Measurements from ENCODE around the gene ZNF502.
"Not testable (repeated sequence)": the region's sequence is repeated elsewhere in the genome, so short reads cannot be mapped to it uniquely, and the experiment has no call there.

ZNF502 gene

DNA sequence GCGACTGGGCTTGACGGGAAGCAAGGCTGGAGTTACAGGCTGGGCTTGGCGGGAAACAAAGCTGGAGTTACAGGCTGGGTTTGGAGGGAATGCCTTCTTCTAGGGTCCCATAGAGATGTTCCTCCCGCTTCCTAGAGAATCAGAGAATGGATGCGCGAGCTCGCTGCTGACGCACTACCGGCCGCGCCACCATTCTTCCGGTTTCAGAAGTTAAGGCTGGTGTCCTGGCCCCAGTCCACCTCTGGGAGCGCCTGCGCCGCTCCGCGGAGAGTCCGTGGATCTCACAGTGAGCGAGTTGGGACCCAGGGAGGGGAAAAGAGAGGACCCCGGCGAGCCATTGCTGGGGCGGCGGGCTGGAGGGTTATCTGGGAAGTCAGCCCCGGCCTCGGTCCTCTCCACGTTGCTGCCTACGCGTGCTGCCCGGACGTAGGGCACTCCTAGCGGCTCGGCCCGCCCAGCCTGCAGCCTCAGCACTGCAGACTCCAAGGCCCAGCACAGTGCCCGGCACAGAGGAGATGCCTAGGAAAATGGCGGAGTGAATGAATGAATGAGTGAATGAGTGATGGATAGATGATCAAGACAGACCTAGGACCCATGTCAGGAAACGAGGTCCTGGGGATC lies at the start of gene ZNF502:
Gene ZNF502, plus strand, starts transcription at position 206 of the 621 bp plus-strand sequence. CDS start 7,602 bp downstream, outside the sequence.
- DNase-seq (ENCODE audit: low read depth) = peak; percentile 66

DNA sequence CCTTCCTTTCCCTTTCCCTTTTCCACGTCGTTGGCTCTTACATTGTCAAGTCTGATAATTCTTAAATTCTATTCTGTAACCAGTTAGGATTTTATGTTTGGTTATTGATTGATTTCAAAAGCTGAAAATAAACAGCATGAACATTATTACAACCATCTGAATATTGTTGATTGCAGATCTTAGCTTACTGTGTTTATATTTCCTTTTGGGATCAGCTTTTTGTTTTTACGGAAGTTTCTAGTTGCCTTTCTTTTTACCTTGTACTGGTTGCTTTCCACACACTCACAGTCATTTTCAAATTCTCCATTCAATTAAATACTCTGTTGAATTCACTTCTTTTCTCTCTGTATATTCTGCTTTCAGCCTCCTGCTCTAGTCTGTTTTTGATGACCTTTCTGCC lies 47.3 kb upstream of the ZNF502 start:
- no peak for DNase-seq (ENCODE audit: low read depth)

DNA sequence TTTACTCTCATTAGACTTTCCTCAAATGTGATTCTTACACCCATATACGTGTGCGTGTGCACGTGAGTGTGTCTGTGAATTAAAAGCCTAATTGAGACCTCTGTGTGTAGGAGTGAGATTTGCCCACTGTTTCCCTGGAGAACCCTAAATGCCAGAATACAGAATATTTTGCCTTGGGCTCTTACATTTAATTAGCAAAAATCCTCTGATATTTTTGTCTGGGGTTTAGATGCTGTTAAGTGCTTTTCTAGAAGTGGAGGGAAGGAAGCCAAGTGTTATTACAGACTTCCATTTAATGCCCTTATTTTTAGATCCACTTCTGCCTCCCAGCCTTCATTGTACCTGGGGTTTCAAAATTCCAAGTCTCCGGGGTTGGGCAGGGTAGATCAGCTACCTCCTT lies 46.1 kb upstream of the ZNF502 start:
- no peak for DNase-seq (ENCODE audit: low read depth)

DNA sequence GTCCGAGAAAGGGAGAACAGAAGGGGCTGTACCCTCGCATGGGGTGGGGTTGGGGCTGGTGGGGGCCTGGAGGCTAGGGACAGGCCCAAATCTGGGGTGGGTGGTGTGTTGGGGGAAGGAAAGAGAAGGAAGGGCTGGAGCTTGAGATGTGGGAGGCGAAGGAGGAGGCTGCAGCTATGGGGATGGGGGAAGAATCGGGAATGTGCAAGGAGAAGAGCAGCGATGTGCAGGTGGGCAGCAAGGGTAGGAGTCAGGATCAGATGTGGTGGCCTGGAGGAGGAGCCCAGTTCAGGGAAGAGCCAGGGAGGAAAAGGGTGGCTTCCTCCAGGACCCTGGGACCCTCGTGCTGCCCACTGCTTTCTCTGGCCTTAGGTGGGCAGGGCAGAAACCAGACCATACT lies 42.7 kb upstream of the ZNF502 start:
- no peak for DNase-seq (ENCODE audit: low read depth)

GRCh38 chr3:44673466-44673865 lies 39.0 kb upstream of the ZNF502 start:
- DNase-seq (ENCODE audit: low read depth) = not testable (repeated sequence)

DNA sequence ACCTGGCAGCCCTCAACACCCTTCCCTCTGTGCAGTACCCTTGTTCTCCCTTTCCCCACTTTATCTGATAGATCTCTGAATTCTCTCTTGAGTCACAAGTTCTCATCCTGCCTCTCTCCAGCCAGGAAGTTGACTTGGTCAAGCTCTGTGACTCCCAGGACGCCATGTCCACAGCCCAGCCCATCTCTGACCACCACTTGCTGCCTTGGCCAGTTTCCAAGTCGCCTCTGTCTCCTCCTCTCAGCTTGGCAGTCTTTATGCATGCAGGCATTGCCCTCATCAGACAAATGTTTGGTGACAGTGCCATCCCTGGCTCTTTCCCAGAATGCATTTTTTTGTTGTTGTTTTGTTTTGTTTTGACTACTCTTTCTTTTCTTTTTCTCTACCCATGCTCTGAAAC lies 38.2 kb upstream of the ZNF502 start:
- DNase-seq (ENCODE audit: low read depth) = no peak

- DNase-seq (ENCODE audit: low read depth) = no peak
These were observed 33.9 kb upstream of the ZNF502 start for GRCh38 chr3:44678480-44679116.

- DNase-seq (ENCODE audit: low read depth) = no peak
These were observed 31.5 kb upstream of the ZNF502 start for GRCh38 chr3:44680921-44681455.

- peak; percentile 24 for DNase-seq (ENCODE audit: low read depth)
These were observed 30.1 kb upstream of the ZNF502 start for GRCh38 chr3:44682182-44682896.

GRCh38 chr3:44685128-44685800 lies 27.2 kb upstream of the ZNF502 start:
- peak; percentile 42 for DNase-seq (ENCODE audit: low read depth)

DNA sequence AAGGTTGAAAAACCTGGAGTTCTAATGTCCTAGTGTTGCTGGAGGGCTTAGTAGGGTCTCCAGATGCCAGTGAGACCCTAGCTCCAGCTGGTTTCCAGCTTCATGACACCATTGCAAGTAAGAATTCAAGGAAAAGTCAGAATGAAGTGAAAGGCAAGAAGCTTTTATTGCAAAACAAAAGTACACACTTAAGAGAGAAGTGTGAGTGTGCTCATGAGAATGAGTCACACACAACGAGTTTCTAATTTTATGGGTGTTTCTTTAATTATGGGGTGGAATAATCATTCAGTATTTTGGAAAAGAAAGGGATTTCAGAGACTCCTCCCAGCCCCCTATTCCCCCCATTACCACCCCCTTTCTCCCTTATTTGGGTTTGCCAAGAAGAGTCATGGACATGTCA lies 24.6 kb upstream of the ZNF502 start:
- DNase-seq (ENCODE audit: low read depth) = no peak

DNA sequence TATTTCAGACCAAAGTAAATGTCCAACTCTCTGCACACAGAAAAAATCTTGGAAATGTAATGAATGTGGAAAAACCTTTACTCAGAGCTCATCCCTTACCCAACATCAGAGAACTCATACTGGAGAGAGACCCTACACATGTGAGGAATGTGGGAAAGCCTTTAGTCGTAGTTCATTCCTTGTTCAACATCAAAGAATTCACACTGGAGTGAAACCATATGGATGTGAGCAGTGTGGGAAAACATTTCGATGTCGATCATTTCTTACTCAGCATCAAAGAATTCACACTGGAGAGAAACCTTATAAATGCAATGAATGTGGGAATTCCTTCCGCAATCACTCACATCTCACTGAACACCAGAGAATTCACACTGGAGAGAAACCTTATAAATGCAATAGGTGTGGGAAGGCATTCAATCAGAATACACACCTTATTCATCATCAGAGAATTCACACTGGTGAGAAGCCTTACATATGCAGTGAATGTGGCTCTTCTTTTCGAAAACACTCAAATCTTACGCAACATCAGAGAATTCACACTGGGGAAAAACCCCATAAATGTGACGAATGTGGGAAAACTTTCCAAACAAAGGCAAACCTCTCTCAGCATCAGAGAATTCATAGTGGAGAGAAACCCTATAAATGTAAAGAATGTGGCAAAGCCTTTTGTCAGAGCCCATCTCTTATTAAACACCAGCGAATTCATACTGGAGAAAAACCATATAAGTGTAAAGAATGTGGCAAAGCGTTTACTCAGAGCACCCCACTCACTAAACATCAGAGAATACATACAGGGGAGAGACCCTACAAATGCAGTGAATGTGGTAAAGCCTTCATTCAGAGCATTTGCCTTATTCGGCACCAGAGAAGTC lies 9.0 kb downstream of the ZNF502 start:
- no peak for DNase-seq (ENCODE audit: low read depth)

GRCh38 chr3:44722103-44722401 lies 9.6 kb downstream of the ZNF502 start:
- no peak for DNase-seq (ENCODE audit: low read depth)

- DNase-seq (ENCODE audit: low read depth) = peak; percentile 67
These were observed 17.0 kb downstream of the ZNF502 start, which contains the start of gene ZNF501 for GRCh38 chr3:44729384-44729910. Gene ZNF501 (plus strand): TSS chr3:44729635. CDS start chr3:44734422, 4,787 bp downstream.

GRCh38 chr3:44734646-44735168 lies 22.2 kb downstream of the ZNF502 start:
- DNase-seq (ENCODE audit: low read depth) = no peak

GRCh38 chr3:44761101-44761423 lies 48.6 kb downstream of the ZNF502 start:
- no peak for DNase-seq (ENCODE audit: low read depth)

DNA sequence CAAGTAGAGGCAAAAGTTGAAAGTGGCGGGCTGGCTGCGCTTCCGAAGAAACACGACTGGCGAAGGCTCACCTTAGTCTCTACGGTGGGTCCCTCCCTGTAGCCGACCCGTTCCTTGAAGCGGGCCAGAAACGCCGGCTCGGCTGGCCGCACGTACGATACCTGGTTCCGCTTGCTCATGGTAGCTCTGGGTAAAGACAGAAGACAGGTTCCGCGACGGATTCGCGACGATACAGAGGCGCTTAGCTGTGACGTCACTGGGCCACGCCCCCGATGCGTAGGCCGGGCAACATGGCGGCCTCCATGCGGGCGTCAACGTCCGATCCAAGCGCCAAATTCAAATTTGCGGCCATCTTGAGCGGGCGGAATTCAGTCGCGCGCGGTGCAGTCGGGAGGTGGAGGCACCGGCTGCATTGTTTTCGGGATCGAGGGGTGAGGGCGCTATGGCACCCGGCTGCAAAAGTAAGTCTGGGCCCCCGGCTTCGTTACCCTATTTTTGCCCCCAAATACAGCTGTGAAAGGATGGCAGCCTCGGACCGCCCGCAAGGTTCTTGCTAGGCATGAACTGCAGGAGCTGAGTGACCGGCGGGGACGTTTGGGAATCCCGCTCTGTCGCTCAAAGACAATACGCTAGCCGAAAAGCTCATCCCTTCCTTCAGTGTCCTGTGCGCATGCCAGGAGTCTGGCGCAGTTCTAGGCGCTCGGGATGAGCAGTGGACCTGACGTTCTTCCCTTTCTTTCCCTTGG lies 49.1 kb downstream of the ZNF502 start, which contains the start of the genes KIAA1143 and KIF15:
Gene KIAA1143, minus strand, starts transcription at position 196 of the 746 bp plus-strand sequence. Its CDS starts 17 bp downstream, at position 179.
Gene KIF15, plus strand, starts transcription at position 371 of the 746 bp plus-strand sequence. Its CDS starts 72 bp downstream, at position 443.
- peak; percentile 88 for DNase-seq (ENCODE audit: low read depth)

GRCh38 chr3:44762170-44762677 lies 49.8 kb downstream of the ZNF502 start:
- no peak for DNase-seq (ENCODE audit: low read depth)

DNA sequence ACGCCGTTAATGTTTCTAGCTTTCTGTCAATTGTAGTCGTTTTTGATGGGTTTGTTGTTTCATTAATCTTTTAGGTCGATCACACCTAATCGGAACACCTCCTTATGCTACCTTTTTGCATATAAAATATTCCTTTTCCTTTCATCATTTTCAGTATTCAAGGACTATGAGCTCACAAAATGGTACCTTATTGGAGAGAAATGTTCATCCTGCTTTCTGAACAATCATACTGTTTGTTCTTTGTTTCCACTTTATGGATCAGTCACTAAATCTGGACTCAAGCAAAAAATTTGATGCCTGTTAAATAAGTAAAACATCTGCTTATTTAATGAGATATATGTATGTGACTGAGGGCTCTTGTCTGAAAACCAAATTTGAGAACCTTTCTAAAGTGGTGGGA lies 50.2 kb downstream of the ZNF502 start:
- DNase-seq (ENCODE audit: low read depth) = no peak

- no peak for DNase-seq (ENCODE audit: low read depth)
These were observed 51.8 kb downstream of the ZNF502 start for GRCh38 chr3:44764248-44764647.

Measured in GM04504 (cell line).